ENCODE measurements around the gene PTTG1IP.
A peak's percentile ranks its signal among the peaks of the same experiment; 100 is the strongest.
"Not testable (repeated sequence)": the region's sequence is repeated elsewhere in the genome, so short reads cannot be mapped to it uniquely, and the experiment has no call there.

PTTG1IP gene

GRCh38 chr21:44912506-44913412 is 39.3 kb upstream of the PTTG1IP start:
- DNase-seq; H3K27me3 ChIP-seq (replicated peaks in 2 of 5; ENCODE audit: control insufficient read depth in 4 of 5, insufficient read depth in 5 of 5, low read length in 4 of 5); H3K9me3 ChIP-seq (ENCODE audit: control extremely low read depth in 1 of 5, control insufficient read depth in 4 of 5, insufficient read depth in 2 of 5, low read depth in 1 of 5, low read length in 4 of 5): not testable (repeated sequence)
- Histone ChIP-seq H3K4me1 (ENCODE audit: control extremely low read depth in 1 of 4, control insufficient read depth in 4 of 4, insufficient read depth in 4 of 4, low read length in 3 of 4) (peaks cover 8 to 81% (median 77%) of the 10 kb centered on the region in 4 experiments), H3K36me3 (ENCODE audit: control insufficient read depth in 4 of 4, insufficient read depth in 4 of 4, low read length in 3 of 4) (peaks cover 2 to 20% (median 7%) of the 10 kb centered on the region in 4 experiments), H3K4me3 (ENCODE audit: control insufficient read depth in 1 of 7, extremely low read depth in 1 of 7, insufficient read depth in 4 of 7, low read depth in 2 of 7, low read length in 6 of 7) (peak overlapping the region in 2 of 7 experiments; percentile 11 to 56), H3K27ac (ENCODE audit: insufficient read depth in 1 of 2, low read depth in 1 of 2, low read length in 2 of 2, poor library complexity in 1 of 2, severe bottlenecking in 2 of 2) (peak overlapping the region; percentile 58 to 76)
- POLR2A ChIA-PET = interaction anchor here (1.2 to 1.5 kb wide), 2 partner anchors 20 to 32 kb away, joined by 5 to 6 read pairs; no protein-coding TSS in a partner anchor
- WGBS (ENCODE audit: insufficient coverage) = 69% methylated on average over 12 of the region's 25 CpGs
- CTCF ChIA-PET = interaction anchor here (1.4 to 6.1 kb wide), 6 partner anchors 14 to 31 kb away, joined by 5 to 50 read pairs (median 18); no protein-coding TSS in a partner anchor

- Histone ChIP-seq H3K4me1 (ENCODE audit: control extremely low read depth in 1 of 4, control insufficient read depth in 4 of 4, insufficient read depth in 4 of 4, low read length in 3 of 4) (peaks cover 8 to 85% (median 81%) of the 10 kb centered on the region in 4 experiments), H3K4me3 (ENCODE audit: control insufficient read depth in 1 of 7, extremely low read depth in 1 of 7, insufficient read depth in 4 of 7, low read depth in 2 of 7, low read length in 6 of 7) (peak overlapping the region in 4 of 7 experiments; percentile 11 to 56 (median 26)), H3K9me3 (ENCODE audit: control extremely low read depth in 1 of 5, control insufficient read depth in 4 of 5, insufficient read depth in 2 of 5, low read depth in 1 of 5, low read length in 4 of 5) (no peaks in the 10 kb centered on the region), H3K27ac (ENCODE audit: insufficient read depth in 1 of 2, low read depth in 1 of 2, low read length in 2 of 2, poor library complexity in 1 of 2, severe bottlenecking in 2 of 2) (peak overlapping the region; percentile 58 to 76), H3K36me3 (ENCODE audit: control insufficient read depth in 4 of 4, insufficient read depth in 4 of 4, low read length in 3 of 4) (peaks cover 0 to 19% (median 3%) of the 10 kb centered on the region in 4 experiments), H3K27me3 (replicated peaks in 2 of 5; ENCODE audit: control insufficient read depth in 4 of 5, insufficient read depth in 5 of 5, low read length in 4 of 5) (no peaks in the 10 kb centered on the region)
- DNase-seq = no peak
- CTCF ChIA-PET = interaction anchor here (0.6 to 6.1 kb wide), 8 partner anchors 13 to 111 kb away, joined by 3 to 50 read pairs (median 10); partner anchors contain the start of gene UBE2G2
- POLR2A ChIA-PET = no interaction called here
- WGBS (ENCODE audit: insufficient coverage) = 14% methylated on average over 6 of the region's 8 CpGs
Measured at GRCh38 chr21:44912158-44912473, 38.6 kb upstream of the PTTG1IP start.

- DNase-seq = peak; percentile 51 to 75 (median 65)
- POLR2A ChIA-PET = interaction anchor here (0.6 kb wide), 1 partner anchor 15 kb away, joined by 3 read pairs; no protein-coding TSS in a partner anchor
- H3K4me3 ChIP-seq (ENCODE audit: control insufficient read depth in 1 of 7, extremely low read depth in 1 of 7, insufficient read depth in 4 of 7, low read depth in 2 of 7, low read length in 6 of 7) = peak overlapping the region in 4 of 7 experiments; percentile 11 to 56 (median 26)
Measured at GRCh38 chr21:44911384-44912157, 38.1 kb upstream of the PTTG1IP start.

GRCh38 chr21:44911068-44911383 is 37.5 kb upstream of the PTTG1IP start:
- H3K27ac ChIP-seq (ENCODE audit: insufficient read depth in 1 of 2, low read depth in 1 of 2, low read length in 2 of 2, poor library complexity in 1 of 2, severe bottlenecking in 2 of 2) = peak overlapping the region in 1 of 2 experiments; percentile 76
- H3K9me3 ChIP-seq (ENCODE audit: control extremely low read depth in 1 of 5, control insufficient read depth in 4 of 5, insufficient read depth in 2 of 5, low read depth in 1 of 5, low read length in 4 of 5) = no peaks in the 10 kb centered on the region
- H3K27me3 ChIP-seq (replicated peaks in 2 of 5; ENCODE audit: control insufficient read depth in 4 of 5, insufficient read depth in 5 of 5, low read length in 4 of 5) = no peaks in the 10 kb centered on the region
- WGBS (ENCODE audit: insufficient coverage) = 36% methylated on average over 9 of the region's 10 CpGs
- POLR2A ChIA-PET = interaction anchor here (0.6 kb wide), 1 partner anchor 15 kb away, joined by 3 read pairs; no protein-coding TSS in a partner anchor
- CTCF ChIA-PET = interaction anchor here (0.7 to 6.1 kb wide), 9 partner anchors 12 to 110 kb away, joined by 3 to 50 read pairs (median 7); partner anchors contain the start of genes PTTG1IP and UBE2G2
- no peak for DNase-seq
- H3K4me3 ChIP-seq (ENCODE audit: control insufficient read depth in 1 of 7, extremely low read depth in 1 of 7, insufficient read depth in 4 of 7, low read depth in 2 of 7, low read length in 6 of 7) = peak overlapping the region in 1 of 7 experiments; percentile 56
- peaks cover 8 to 84% (median 83%) of the 10 kb centered on the region in 4 experiments for H3K4me1 ChIP-seq (ENCODE audit: control extremely low read depth in 1 of 4, control insufficient read depth in 4 of 4, insufficient read depth in 4 of 4, low read length in 3 of 4)
- peaks cover 2 to 28% (median 4%) of the 10 kb centered on the region in 4 experiments for H3K36me3 ChIP-seq (ENCODE audit: control insufficient read depth in 4 of 4, insufficient read depth in 4 of 4, low read length in 3 of 4)

More at GRCh38 chr21:44911384-44912157, 38.1 kb upstream of the PTTG1IP start:
- peaks cover 2 to 25% (median 2%) of the 10 kb centered on the region in 4 experiments for H3K36me3 ChIP-seq (ENCODE audit: control insufficient read depth in 4 of 4, insufficient read depth in 4 of 4, low read length in 3 of 4)
- no peaks in the 10 kb centered on the region for H3K9me3 ChIP-seq (ENCODE audit: control extremely low read depth in 1 of 5, control insufficient read depth in 4 of 5, insufficient read depth in 2 of 5, low read depth in 1 of 5, low read length in 4 of 5)
- peak overlapping the region; percentile 58 to 76 for H3K27ac ChIP-seq (ENCODE audit: insufficient read depth in 1 of 2, low read depth in 1 of 2, low read length in 2 of 2, poor library complexity in 1 of 2, severe bottlenecking in 2 of 2)
- 3% methylated on average over 13 of the region's 19 CpGs for WGBS (ENCODE audit: insufficient coverage)
- no peaks in the 10 kb centered on the region for H3K27me3 ChIP-seq (replicated peaks in 2 of 5; ENCODE audit: control insufficient read depth in 4 of 5, insufficient read depth in 5 of 5, low read length in 4 of 5)
- peaks cover 8 to 86% (median 83%) of the 10 kb centered on the region in 4 experiments for H3K4me1 ChIP-seq (ENCODE audit: control extremely low read depth in 1 of 4, control insufficient read depth in 4 of 4, insufficient read depth in 4 of 4, low read length in 3 of 4)
- CTCF ChIA-PET = interaction anchor here (0.6 to 6.1 kb wide), 11 partner anchors 12 to 110 kb away, joined by 3 to 50 read pairs (median 6); partner anchors contain the start of genes PTTG1IP and UBE2G2

GRCh38 chr21:44910229-44911067 is 37.0 kb upstream of the PTTG1IP start:
- H3K36me3 ChIP-seq (ENCODE audit: control insufficient read depth in 4 of 4, insufficient read depth in 4 of 4, low read length in 3 of 4) = peaks cover 2 to 28% (median 3%) of the 10 kb centered on the region in 4 experiments
- ChIA-PET POLR2A (interaction anchor here (0.6 kb wide), 1 partner anchor 16 kb away, joined by 3 read pairs; no protein-coding TSS in a partner anchor), CTCF (interaction anchor here (0.9 to 6.1 kb wide), 9 partner anchors 11 to 109 kb away, joined by 3 to 50 read pairs (median 7); partner anchors contain the start of genes PTTG1IP and UBE2G2)
- no peak for DNase-seq
- H3K4me1 ChIP-seq (ENCODE audit: control extremely low read depth in 1 of 4, control insufficient read depth in 4 of 4, insufficient read depth in 4 of 4, low read length in 3 of 4) = peaks cover 8 to 84% (median 82%) of the 10 kb centered on the region in 4 experiments
- no peaks in the 10 kb centered on the region for H3K9me3 ChIP-seq (ENCODE audit: control extremely low read depth in 1 of 5, control insufficient read depth in 4 of 5, insufficient read depth in 2 of 5, low read depth in 1 of 5, low read length in 4 of 5)
- no peaks in the 10 kb centered on the region for H3K27me3 ChIP-seq (replicated peaks in 2 of 5; ENCODE audit: control insufficient read depth in 4 of 5, insufficient read depth in 5 of 5, low read length in 4 of 5)
- peak overlapping the region in 1 of 7 experiments; percentile 56 for H3K4me3 ChIP-seq (ENCODE audit: control insufficient read depth in 1 of 7, extremely low read depth in 1 of 7, insufficient read depth in 4 of 7, low read depth in 2 of 7, low read length in 6 of 7)
- H3K27ac ChIP-seq (ENCODE audit: insufficient read depth in 1 of 2, low read depth in 1 of 2, low read length in 2 of 2, poor library complexity in 1 of 2, severe bottlenecking in 2 of 2) = peak overlapping the region in 1 of 2 experiments; percentile 43
- WGBS (ENCODE audit: insufficient coverage) = 92% methylated on average over 16 of the region's 27 CpGs

- peaks cover 8 to 77% (median 74%) of the 10 kb centered on the region in 4 experiments for H3K4me1 ChIP-seq (ENCODE audit: control extremely low read depth in 1 of 4, control insufficient read depth in 4 of 4, insufficient read depth in 4 of 4, low read length in 3 of 4)
- H3K27me3 ChIP-seq (replicated peaks in 2 of 5; ENCODE audit: control insufficient read depth in 4 of 5, insufficient read depth in 5 of 5, low read length in 4 of 5) = no peaks in the 10 kb centered on the region
- H3K9me3 ChIP-seq (ENCODE audit: control extremely low read depth in 1 of 5, control insufficient read depth in 4 of 5, insufficient read depth in 2 of 5, low read depth in 1 of 5, low read length in 4 of 5) = no peaks in the 10 kb centered on the region
- H3K27ac ChIP-seq (ENCODE audit: insufficient read depth in 1 of 2, low read depth in 1 of 2, low read length in 2 of 2, poor library complexity in 1 of 2, severe bottlenecking in 2 of 2) = no peak overlapping the region
- no peak for DNase-seq
- 94% methylated on average over 9 of the region's 9 CpGs for WGBS (ENCODE audit: insufficient coverage)
- ChIA-PET CTCF (interaction anchor here (1.4 to 6.1 kb wide), 5 partner anchors 10 to 109 kb away, joined by 3 to 50 read pairs (median 24); partner anchors contain the start of gene UBE2G2), POLR2A (no interaction called here)
- H3K36me3 ChIP-seq (ENCODE audit: control insufficient read depth in 4 of 4, insufficient read depth in 4 of 4, low read length in 3 of 4) = peaks cover 2 to 33% (median 4%) of the 10 kb centered on the region in 4 experiments
- H3K4me3 ChIP-seq (ENCODE audit: control insufficient read depth in 1 of 7, extremely low read depth in 1 of 7, insufficient read depth in 4 of 7, low read depth in 2 of 7, low read length in 6 of 7) = no peak overlapping the region
Measured at GRCh38 chr21:44909719-44910118, 36.2 kb upstream of the PTTG1IP start.
